Stimulated activated CD8-positive, alpha-beta memory T cell treated with anti-CD3 and anti-CD28 coated beads, Interleukin-2, amount 100 ng/mL, for 48 hours (primary cell): ENCODE data around the gene MSTO1.
"Not testable (repeated sequence)": the region's sequence is repeated elsewhere in the genome, so short reads cannot be mapped to it uniquely, and the experiment has no call there.

Source experiments
- DNase-seq, 2 donors: peaks; one replicate each; pipeline ENCODE4 v3.0.0-alpha.2; 2020; ENCODE audit warnings: low read depth in 2 of 2

The MSTO1 gene

GRCh38 chr1:155613226-155613625 is 3.2 kb downstream of the MSTO1 start:
- not testable (repeated sequence) for DNase-seq

GRCh38 chr1:155622191-155622590 is 12.2 kb downstream of the MSTO1 start:
- DNase-seq: no peak

- no peak for DNase-seq
Measured at GRCh38 chr1:155623357-155623756, 13.3 kb downstream of the MSTO1 start.

- not testable (repeated sequence) for DNase-seq
Measured at GRCh38 chr1:155626428-155626827, 16.4 kb downstream of the MSTO1 start.

- DNase-seq: no peak
Measured at GRCh38 chr1:155636397-155637153, 26.6 kb downstream of the MSTO1 start.

- no peak for DNase-seq
Measured at GRCh38 chr1:155640367-155640766, 30.3 kb downstream of the MSTO1 start.

- not testable (repeated sequence) for DNase-seq
Measured at GRCh38 chr1:155642559-155643180, 32.7 kb downstream of the MSTO1 start.

GRCh38 chr1:155643230-155643629 is 33.2 kb downstream of the MSTO1 start:
- DNase-seq: no peak

GRCh38 chr1:155645034-155645598 is 35.1 kb downstream of the MSTO1 start:
- DNase-seq: no peak

- no peak for DNase-seq
Measured at GRCh38 chr1:155645648-155646047, 35.6 kb downstream of the MSTO1 start.

- no peak for DNase-seq
Measured at GRCh38 chr1:155646307-155646706, 36.3 kb downstream of the MSTO1 start.

- DNase-seq: no peak
Measured at GRCh38 chr1:155648207-155649147, 38.5 kb downstream of the MSTO1 start.

GRCh38 chr1:155649676-155650075 is 39.7 kb downstream of the MSTO1 start:
- DNase-seq: no peak

- no peak for DNase-seq
Measured at GRCh38 chr1:155650231-155650757, 40.3 kb downstream of the MSTO1 start.

- no peak for DNase-seq
Measured at GRCh38 chr1:155651861-155652661, 42.0 kb downstream of the MSTO1 start.

GRCh38 chr1:155652951-155653350 is 42.9 kb downstream of the MSTO1 start:
- DNase-seq: no peak

GRCh38 chr1:155657463-155657862 is 47.4 kb downstream of the MSTO1 start:
- no peak for DNase-seq

- DNase-seq: not testable (repeated sequence)
Measured at GRCh38 chr1:155661239-155661638, 51.2 kb downstream of the MSTO1 start.
